Liver (tissue), 3 donors: ENCODE data around the gene PSMG3.

Experiments used
- ATF3 ChIP-seq: IDR thresholded peaks from 2 replicates; pipeline ENCODE4 v1.6.1; 2016; ENCODE audit warnings: antibody characterized with exemption
- EGR1 ChIP-seq, 2 donors: IDR thresholded peaks; 2 replicates each; pipeline ENCODE4 v1.6.1; 2016 to 2018; ENCODE audit warnings: antibody characterized with exemption in 2 of 2, low read depth in 2 of 2
- GABPA ChIP-seq, 2 donors: IDR thresholded peaks in 1 of 2; conservative IDR thresholded peaks in 1 of 2; 2 replicates each; pipeline ENCODE4 v1.6.1; 2016; ENCODE audit warnings: antibody characterized with exemption in 2 of 2, mild to moderate bottlenecking in 1 of 2, moderate library complexity in 1 of 2
- JUND ChIP-seq, 2 donors: IDR thresholded peaks; 2 replicates each; pipeline ENCODE4 v1.6.1; 2016; ENCODE audit warnings: antibody characterized with exemption in 2 of 2
- MAX ChIP-seq: IDR thresholded peaks from 2 replicates; pipeline ENCODE4 v1.6.1; 2016; ENCODE audit warnings: antibody characterized with exemption
- RAD21 ChIP-seq, 2 donors: IDR thresholded peaks; 2 replicates each; pipeline ENCODE4 v1.6.1; 2016; ENCODE audit warnings: antibody characterized with exemption in 2 of 2, mild to moderate bottlenecking in 2 of 2
- RXRA ChIP-seq, 2 donors: IDR thresholded peaks; 2 replicates each; pipeline ENCODE4 v1.6.1; 2017 to 2018; ENCODE audit warnings: antibody characterized with exemption in 2 of 2, mild to moderate bottlenecking in 1 of 2
- SP1 ChIP-seq: IDR thresholded peaks from 2 replicates; pipeline ENCODE4 v1.6.1; 2018; ENCODE audit warnings: antibody characterized with exemption, mild to moderate bottlenecking
- TAF1 ChIP-seq: conservative IDR thresholded peaks from 2 replicates; pipeline ENCODE4 v1.6.1; 2016; ENCODE audit warnings: antibody characterized with exemption, mild to moderate bottlenecking
- ZBTB33 ChIP-seq: IDR thresholded peaks from 2 replicates; pipeline ENCODE4 v1.6.1; 2016; ENCODE audit warnings: antibody characterized with exemption
- TF ChIP-seq, protein P1 (sequence below): IDR thresholded peaks from 2 replicates; pipeline ENCODE4 v1.6.1; 2016; ENCODE audit warnings: antibody characterized with exemption, mild to moderate bottlenecking
- TF ChIP-seq, protein P2 (sequence below): fragments of 150-350 bp; IDR thresholded peaks from 2 replicates; pipeline ENCODE4 v1.5.1; 2017; ENCODE audit warnings: improper control_type of control experiment, low read depth, low read length; ENCODE audit not compliant: missing input control
- donor health status: healthy.
- donor health status: healthy.

DNA sequence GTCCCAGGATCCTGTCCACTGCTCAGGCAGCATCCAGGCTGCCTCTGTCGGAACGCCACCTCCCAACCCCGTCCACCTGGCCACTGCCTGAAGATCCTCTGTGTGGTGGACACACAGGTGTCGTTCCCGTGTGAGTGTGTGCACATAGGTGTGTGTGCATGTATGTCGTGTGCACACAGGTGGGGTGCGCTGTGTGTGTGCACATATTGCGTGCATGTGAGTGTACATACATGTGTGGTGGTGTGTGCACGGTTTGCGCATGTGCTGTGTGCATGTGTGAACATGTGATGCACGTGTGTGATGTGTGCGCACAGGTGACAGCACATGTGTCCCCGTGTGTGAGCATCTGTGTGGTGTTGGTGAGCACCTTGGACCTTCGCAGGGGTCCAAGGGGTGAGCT, 20.9 kb downstream of the PSMG3 start:
- TF ChIP-seq TAF1 (no peak), RXRA (IDR thresholded peaks at IDR 0.05) (no peak), RAD21 (IDR thresholded peaks at IDR 0.05) (no peak), JUND (IDR thresholded peaks at IDR 0.05) (no peak), ZBTB33 (no peak), EGR1 (IDR thresholded peaks at IDR 0.05; ENCODE audit: low read depth in 2 of 2) (no peak), MAX (no peak), SP1 (no peak), ATF3 (no peak), GABPA (IDR thresholded peaks at IDR 0.05 in 1 of 2, conservative IDR thresholded peaks at IDR 0.05 in 1 of 2) (no peak)
- TF ChIP-seq, protein P1, sequence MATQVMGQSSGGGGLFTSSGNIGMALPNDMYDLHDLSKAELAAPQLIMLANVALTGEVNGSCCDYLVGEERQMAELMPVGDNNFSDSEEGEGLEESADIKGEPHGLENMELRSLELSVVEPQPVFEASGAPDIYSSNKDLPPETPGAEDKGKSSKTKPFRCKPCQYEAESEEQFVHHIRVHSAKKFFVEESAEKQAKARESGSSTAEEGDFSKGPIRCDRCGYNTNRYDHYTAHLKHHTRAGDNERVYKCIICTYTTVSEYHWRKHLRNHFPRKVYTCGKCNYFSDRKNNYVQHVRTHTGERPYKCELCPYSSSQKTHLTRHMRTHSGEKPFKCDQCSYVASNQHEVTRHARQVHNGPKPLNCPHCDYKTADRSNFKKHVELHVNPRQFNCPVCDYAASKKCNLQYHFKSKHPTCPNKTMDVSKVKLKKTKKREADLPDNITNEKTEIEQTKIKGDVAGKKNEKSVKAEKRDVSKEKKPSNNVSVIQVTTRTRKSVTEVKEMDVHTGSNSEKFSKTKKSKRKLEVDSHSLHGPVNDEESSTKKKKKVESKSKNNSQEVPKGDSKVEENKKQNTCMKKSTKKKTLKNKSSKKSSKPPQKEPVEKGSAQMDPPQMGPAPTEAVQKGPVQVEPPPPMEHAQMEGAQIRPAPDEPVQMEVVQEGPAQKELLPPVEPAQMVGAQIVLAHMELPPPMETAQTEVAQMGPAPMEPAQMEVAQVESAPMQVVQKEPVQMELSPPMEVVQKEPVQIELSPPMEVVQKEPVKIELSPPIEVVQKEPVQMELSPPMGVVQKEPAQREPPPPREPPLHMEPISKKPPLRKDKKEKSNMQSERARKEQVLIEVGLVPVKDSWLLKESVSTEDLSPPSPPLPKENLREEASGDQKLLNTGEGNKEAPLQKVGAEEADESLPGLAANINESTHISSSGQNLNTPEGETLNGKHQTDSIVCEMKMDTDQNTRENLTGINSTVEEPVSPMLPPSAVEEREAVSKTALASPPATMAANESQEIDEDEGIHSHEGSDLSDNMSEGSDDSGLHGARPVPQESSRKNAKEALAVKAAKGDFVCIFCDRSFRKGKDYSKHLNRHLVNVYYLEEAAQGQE, result no peak
- TF ChIP-seq, protein P2, sequence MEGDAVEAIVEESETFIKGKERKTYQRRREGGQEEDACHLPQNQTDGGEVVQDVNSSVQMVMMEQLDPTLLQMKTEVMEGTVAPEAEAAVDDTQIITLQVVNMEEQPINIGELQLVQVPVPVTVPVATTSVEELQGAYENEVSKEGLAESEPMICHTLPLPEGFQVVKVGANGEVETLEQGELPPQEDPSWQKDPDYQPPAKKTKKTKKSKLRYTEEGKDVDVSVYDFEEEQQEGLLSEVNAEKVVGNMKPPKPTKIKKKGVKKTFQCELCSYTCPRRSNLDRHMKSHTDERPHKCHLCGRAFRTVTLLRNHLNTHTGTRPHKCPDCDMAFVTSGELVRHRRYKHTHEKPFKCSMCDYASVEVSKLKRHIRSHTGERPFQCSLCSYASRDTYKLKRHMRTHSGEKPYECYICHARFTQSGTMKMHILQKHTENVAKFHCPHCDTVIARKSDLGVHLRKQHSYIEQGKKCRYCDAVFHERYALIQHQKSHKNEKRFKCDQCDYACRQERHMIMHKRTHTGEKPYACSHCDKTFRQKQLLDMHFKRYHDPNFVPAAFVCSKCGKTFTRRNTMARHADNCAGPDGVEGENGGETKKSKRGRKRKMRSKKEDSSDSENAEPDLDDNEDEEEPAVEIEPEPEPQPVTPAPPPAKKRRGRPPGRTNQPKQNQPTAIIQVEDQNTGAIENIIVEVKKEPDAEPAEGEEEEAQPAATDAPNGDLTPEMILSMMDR, result no peak
